ENCODE data around the gene DAPK1.

Gene DAPK1

DNA sequence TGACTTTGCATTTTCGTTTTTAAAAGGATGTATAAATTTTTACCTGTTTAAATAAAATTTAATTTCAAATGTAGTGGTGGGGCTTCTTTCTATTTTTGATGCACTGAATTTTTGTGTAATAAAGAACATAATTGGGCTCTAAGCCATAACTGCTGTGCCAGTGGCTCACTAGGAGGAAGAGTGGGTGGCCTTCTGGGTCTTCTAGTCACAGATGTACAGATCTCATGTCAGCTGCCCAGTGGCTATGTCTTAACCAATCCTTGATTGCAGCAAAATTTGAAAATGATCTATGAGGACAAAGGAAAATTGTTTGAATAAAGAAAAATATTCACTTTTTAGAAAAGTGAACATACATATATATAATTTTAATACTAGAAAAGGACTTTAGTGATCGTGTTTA, 233.7 kb downstream of the DAPK1 start:
- TF ChIP-seq YY1 (IDR thresholded peaks at IDR 0.05; ENCODE audit: low read depth) (no peak), CREB1 (IDR thresholded peaks at IDR 0.05; ENCODE audit: low read depth) (no peak), EP300 (IDR thresholded peaks at IDR 0.05; ENCODE audit: borderline replicate concordance) (no peak), EGR1 (IDR thresholded peaks at IDR 0.05) (no peak), TCF12 (IDR thresholded peaks at IDR 0.05; ENCODE audit: low read depth) (no peak)
- TF ChIP-seq, protein P1, sequence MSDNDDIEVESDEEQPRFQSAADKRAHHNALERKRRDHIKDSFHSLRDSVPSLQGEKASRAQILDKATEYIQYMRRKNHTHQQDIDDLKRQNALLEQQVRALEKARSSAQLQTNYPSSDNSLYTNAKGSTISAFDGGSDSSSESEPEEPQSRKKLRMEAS (IDR thresholded peaks at IDR 0.05) = no peak

DNA sequence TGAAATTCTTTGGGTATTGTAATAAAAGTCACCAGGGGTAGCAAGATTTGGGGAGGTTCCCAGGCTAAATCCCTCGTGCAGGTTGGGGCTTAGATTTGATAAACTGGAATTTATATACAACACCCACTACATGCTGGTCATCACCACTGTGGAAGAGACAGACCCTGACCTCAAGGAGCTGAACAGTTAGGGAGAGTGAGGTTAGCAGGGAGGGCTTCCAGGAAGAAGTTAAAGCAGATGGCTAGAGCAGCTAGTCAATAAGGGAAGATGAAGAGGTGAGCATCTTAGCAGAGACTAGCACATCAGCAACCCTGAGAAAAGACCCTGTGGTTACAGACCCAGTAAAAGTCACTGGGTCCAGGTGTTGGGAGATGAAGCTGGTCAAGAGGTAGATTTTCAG, 234.7 kb downstream of the DAPK1 start:
- TF ChIP-seq, protein P2, sequence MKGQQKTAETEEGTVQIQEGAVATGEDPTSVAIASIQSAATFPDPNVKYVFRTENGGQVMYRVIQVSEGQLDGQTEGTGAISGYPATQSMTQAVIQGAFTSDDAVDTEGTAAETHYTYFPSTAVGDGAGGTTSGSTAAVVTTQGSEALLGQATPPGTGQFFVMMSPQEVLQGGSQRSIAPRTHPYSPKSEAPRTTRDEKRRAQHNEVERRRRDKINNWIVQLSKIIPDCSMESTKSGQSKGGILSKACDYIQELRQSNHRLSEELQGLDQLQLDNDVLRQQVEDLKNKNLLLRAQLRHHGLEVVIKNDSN (IDR thresholded peaks at IDR 0.05) = no peak
- no peak for TF ChIP-seq EP300 (IDR thresholded peaks at IDR 0.05; ENCODE audit: borderline replicate concordance)
- no peak for TF ChIP-seq ZBTB7A (IDR thresholded peaks at IDR 0.05; ENCODE audit: low read depth)
- no peak for TF ChIP-seq FOXM1 (IDR thresholded peaks at IDR 0.05; ENCODE audit: borderline replicate concordance, low read depth)
- no peak for TF ChIP-seq CREB1 (IDR thresholded peaks at IDR 0.05; ENCODE audit: low read depth)
- TF ChIP-seq NFIC (IDR thresholded peaks at IDR 0.05) = no peak
- TF ChIP-seq, protein P1 (IDR thresholded peaks at IDR 0.05) = no peak
- no peak for TF ChIP-seq TAF1 (IDR thresholded peaks at IDR 0.05; ENCODE audit: low read depth)
- TF ChIP-seq YY1 (IDR thresholded peaks at IDR 0.05; ENCODE audit: low read depth) = no peak
- TF ChIP-seq, protein P3, sequence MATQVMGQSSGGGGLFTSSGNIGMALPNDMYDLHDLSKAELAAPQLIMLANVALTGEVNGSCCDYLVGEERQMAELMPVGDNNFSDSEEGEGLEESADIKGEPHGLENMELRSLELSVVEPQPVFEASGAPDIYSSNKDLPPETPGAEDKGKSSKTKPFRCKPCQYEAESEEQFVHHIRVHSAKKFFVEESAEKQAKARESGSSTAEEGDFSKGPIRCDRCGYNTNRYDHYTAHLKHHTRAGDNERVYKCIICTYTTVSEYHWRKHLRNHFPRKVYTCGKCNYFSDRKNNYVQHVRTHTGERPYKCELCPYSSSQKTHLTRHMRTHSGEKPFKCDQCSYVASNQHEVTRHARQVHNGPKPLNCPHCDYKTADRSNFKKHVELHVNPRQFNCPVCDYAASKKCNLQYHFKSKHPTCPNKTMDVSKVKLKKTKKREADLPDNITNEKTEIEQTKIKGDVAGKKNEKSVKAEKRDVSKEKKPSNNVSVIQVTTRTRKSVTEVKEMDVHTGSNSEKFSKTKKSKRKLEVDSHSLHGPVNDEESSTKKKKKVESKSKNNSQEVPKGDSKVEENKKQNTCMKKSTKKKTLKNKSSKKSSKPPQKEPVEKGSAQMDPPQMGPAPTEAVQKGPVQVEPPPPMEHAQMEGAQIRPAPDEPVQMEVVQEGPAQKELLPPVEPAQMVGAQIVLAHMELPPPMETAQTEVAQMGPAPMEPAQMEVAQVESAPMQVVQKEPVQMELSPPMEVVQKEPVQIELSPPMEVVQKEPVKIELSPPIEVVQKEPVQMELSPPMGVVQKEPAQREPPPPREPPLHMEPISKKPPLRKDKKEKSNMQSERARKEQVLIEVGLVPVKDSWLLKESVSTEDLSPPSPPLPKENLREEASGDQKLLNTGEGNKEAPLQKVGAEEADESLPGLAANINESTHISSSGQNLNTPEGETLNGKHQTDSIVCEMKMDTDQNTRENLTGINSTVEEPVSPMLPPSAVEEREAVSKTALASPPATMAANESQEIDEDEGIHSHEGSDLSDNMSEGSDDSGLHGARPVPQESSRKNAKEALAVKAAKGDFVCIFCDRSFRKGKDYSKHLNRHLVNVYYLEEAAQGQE (IDR thresholded peaks at IDR 0.05; ENCODE audit: low read depth) = no peak
- TF ChIP-seq TCF12 (IDR thresholded peaks at IDR 0.05; ENCODE audit: low read depth) = no peak
- no peak for TF ChIP-seq CEBPB (IDR thresholded peaks at IDR 0.05)
- TF ChIP-seq TEAD4 (IDR thresholded peaks at IDR 0.05) = no peak
- no peak for TF ChIP-seq EGR1 (IDR thresholded peaks at IDR 0.05)
- TF ChIP-seq RAD21 (IDR thresholded peaks at IDR 0.05; ENCODE audit: low read depth) = no peak

DNA sequence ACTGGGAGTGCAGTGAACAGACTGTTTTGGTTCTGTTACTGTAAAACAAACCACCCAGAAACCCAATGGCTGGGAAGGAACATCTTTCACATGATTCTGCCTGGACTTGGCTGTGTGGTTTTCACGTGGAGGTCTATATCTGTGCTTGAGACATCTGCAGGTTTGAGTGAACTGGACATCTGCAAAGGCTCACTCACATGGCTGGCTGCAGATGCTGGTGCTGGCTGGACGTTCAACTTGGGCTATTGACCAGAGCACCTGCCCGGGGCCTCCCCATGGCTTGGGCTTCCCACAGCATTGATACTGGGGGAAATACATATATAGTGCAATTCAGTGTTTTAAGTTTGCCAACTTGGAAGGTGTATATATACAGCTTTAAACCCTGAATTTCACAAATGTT, 235.1 kb downstream of the DAPK1 start:
- no peak for TF ChIP-seq TCF12 (IDR thresholded peaks at IDR 0.05; ENCODE audit: low read depth)
- no peak for TF ChIP-seq YY1 (IDR thresholded peaks at IDR 0.05; ENCODE audit: low read depth)
- TF ChIP-seq EGR1 (IDR thresholded peaks at IDR 0.05) = no peak
- TF ChIP-seq, protein P3 (IDR thresholded peaks at IDR 0.05; ENCODE audit: low read depth) = no peak
- TF ChIP-seq, protein P2 (IDR thresholded peaks at IDR 0.05) = no peak
- no peak for TF ChIP-seq TEAD4 (IDR thresholded peaks at IDR 0.05)
- TF ChIP-seq ZBTB7A (IDR thresholded peaks at IDR 0.05; ENCODE audit: low read depth) = no peak
- no peak for TF ChIP-seq TAF1 (IDR thresholded peaks at IDR 0.05; ENCODE audit: low read depth)

DNA sequence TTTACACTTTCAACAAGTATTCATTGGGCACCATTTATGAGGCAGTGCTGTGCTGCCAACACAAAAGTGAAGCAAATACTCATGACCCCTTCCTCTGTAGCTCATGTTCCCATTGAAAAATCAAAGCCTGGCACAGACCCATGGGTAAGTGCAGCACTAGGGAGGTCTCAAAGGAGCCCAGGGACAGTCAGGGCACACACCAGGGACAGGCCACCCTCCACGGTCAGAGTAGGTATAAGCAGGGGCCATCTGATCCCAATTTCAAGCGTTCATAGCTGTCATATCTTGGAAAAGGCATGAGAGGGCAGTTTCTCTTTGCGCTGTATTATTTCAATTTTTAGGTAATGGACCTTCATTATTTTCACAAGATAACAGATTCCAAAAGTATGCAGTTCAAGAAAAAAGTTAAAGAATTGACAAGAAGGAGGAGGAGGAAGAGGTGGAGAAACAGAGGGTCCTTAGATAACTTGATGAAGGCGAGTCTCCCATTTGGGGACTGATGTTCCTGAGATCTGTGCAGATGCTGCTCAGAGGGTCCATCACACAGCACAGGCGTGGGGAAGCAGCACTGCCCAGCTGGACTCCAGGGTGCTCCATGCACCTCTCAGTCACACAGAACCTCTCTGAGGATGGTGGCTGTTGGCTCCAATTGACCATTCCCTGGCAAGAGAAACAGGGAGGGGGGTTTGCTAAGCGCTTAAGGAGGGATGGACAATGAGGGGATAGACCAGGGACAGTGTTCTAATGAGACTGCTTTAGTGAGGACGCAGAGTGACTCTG, 235.8 kb downstream of the DAPK1 start:
- TF ChIP-seq RAD21 (IDR thresholded peaks at IDR 0.05; ENCODE audit: low read depth) (no peak), CEBPB (IDR thresholded peaks at IDR 0.05) (no peak), ZBTB7A (IDR thresholded peaks at IDR 0.05; ENCODE audit: low read depth) (no peak), CREB1 (IDR thresholded peaks at IDR 0.05; ENCODE audit: low read depth) (no peak), EP300 (IDR thresholded peaks at IDR 0.05; ENCODE audit: borderline replicate concordance) (no peak), TCF12 (IDR thresholded peaks at IDR 0.05; ENCODE audit: low read depth) (no peak)
- TF ChIP-seq, protein P2 (IDR thresholded peaks at IDR 0.05) = no peak
- TF ChIP-seq, protein P3 (IDR thresholded peaks at IDR 0.05; ENCODE audit: low read depth) = no peak
- TF ChIP-seq, protein P1 (IDR thresholded peaks at IDR 0.05) = no peak

Measured in Ishikawa (cell line).